CD4-positive, alpha-beta T cell (primary cell): Measurements from ENCODE around the gene CCDC183. TPM values are rescaled to one million over a fixed set of nuclear protein-coding genes. Genes with fewer than 3 reads are reported as not detected.

Experiments
- ATAC-seq: fragments of 200-7000 bp; cut with Tn5 transposase; one replicate; pipeline ENCODE4 v1.10.0; 2022; ENCODE audit warnings: mild to moderate bottlenecking; ENCODE audit not compliant: poor library complexity
- CTCF ChIA-PET: fragments of 350-600 bp; sonication (Branson Sonifier 250); formaldehyde crosslinking; loops from one replicate; lab custom pipeline; 2021; ENCODE audit warnings: antibody characterized with exemption, inconsistent platforms; lab: Charles Lee
- POLR2A ChIA-PET: fragments of 350-600 bp; sonication (Branson Sonifier 250); formaldehyde crosslinking; loops from one replicate; lab custom pipeline; 2021; ENCODE audit warnings: antibody characterized with exemption, inconsistent platforms; lab: Charles Lee
- DNase-seq, 14 experiments: peaks; one replicate each; pipeline ENCODE4 v3.0.0-alpha.2; 2013 to 2020; ENCODE audit warnings: mixed read lengths in 2 of 14
- H3K27ac ChIP-seq, 2 donors: one replicate each; pipeline versions ENCODE4 v1.5.1 to v1.7.0; 2013; ENCODE audit warnings: low read length in 2 of 2, low read depth in 1 of 2, mild to moderate bottlenecking in 1 of 2
- H3K27me3 ChIP-seq, 2 experiments: 1 replicate in 1 of 2; 2 replicates in 1 of 2; pipeline versions ENCODE4 v1.6.1 to v1.7.0; 2013; ENCODE audit warnings: low read length in 2 of 2, control low read depth in 1 of 2, mild to moderate bottlenecking in 1 of 2, moderate library complexity in 1 of 2; ENCODE audit not compliant: insufficient read depth in 2 of 2, control insufficient read depth in 1 of 2
- H3K36me3 ChIP-seq: one replicate; pipeline ENCODE4 v1.6.1; 2013; ENCODE audit warnings: low read length, control low read depth; ENCODE audit not compliant: insufficient read depth
- H3K4me1 ChIP-seq: one replicate; pipeline ENCODE4 v1.6.1; 2013; ENCODE audit warnings: low read length, control low read depth; ENCODE audit not compliant: insufficient read depth
- H3K4me3 ChIP-seq: one replicate; pipeline ENCODE4 v1.5.1; 2013; ENCODE audit warnings: mild to moderate bottlenecking, low read length, moderate library complexity
- H3K9me3 ChIP-seq, 2 experiments: 1 replicate in 1 of 2; 2 replicates in 1 of 2; pipeline versions ENCODE4 v1.6.1 to v1.7.0; 2013; ENCODE audit warnings: low read length in 2 of 2, mild to moderate bottlenecking in 2 of 2, control low read depth in 1 of 2, moderate library complexity in 1 of 2; ENCODE audit not compliant: control insufficient read depth in 1 of 2, insufficient read depth in 1 of 2
- H3K27ac Mint-ChIP-seq: one replicate; pipeline ENCODE4 v1.8.0; 2020; ENCODE audit warnings: mixed read lengths
- H3K27me3 Mint-ChIP-seq: one replicate; pipeline ENCODE4 v1.8.0; 2021; ENCODE audit warnings: mixed read lengths
- H3K36me3 Mint-ChIP-seq: one replicate; pipeline ENCODE4 v1.8.0; 2021; ENCODE audit warnings: low read depth, mixed read lengths
- H3K4me1 Mint-ChIP-seq: one replicate; pipeline ENCODE4 v1.8.0; 2021; ENCODE audit warnings: low read depth, mixed read lengths
- H3K4me3 Mint-ChIP-seq: one replicate; pipeline ENCODE4 v1.8.0; 2020; ENCODE audit warnings: mild to moderate bottlenecking, mixed read lengths
- H3K9me3 Mint-ChIP-seq: one replicate; pipeline ENCODE4 v1.8.0; 2020; ENCODE audit warnings: mixed read lengths
- intact Hi-C, 2 experiments: fragments of 100-400 bp; cut with DNase I in 1 of 2; cut with micrococcal nuclease in 1 of 2; formaldehyde crosslinking; loops; one replicate each; pipeline versions ENCODE4 v1.15.1 to v1.9.0; 2023 to 2025; cut with DNase I, micrococcal nuclease
- total RNA-seq, 174 experiments: library from RNA in 2 of 174; stranded (reverse) in 2 of 174; gene quantifications; one replicate each; pipeline ENCODE4 v1.2.3 and lab custom pipeline; 2021 to 2026
- TF ChIP-seq, protein P1 (sequence below): fragments of 200-600 bp; IDR thresholded peaks from one replicate; pipeline ENCODE4 v1.8.0; 2022; ENCODE audit warnings: antibody characterized with exemption, mild to moderate bottlenecking

The CCDC183 gene
- total RNA-seq, 2 experiments from 2014 or later, result 3.0 to 4.6 TPM

DNA sequence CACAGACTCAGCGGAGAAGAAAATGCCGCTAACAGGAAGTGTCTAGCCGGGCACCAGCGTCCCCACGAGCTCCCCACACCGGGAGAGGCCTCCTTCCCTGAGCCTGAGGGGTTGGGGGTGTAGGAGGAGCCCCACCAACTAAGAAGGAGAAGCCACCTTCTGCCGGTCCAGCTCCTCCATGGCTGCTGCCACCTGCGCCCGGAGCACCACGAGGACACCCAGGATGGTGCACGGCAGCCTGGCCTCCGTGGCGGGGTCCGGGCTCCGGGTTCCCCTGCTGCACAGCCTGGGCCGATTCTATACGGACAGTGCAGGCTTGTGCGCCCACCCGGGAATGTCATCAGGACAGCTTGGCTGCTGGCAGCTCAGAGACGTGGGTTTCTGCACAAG, 38.4 kb upstream of the CCDC183 start:
- no peak overlapping the region for H3K4me3 Mint-ChIP-seq
- no peaks in the 10 kb centered on the region for H3K36me3 Mint-ChIP-seq
- POLR2A ChIA-PET, result no interaction called here
- H3K27ac ChIP-seq, result no peak overlapping the region
- no peaks in the 10 kb centered on the region for H3K4me1 Mint-ChIP-seq
- CTCF ChIA-PET, result interaction anchor here (1.2 kb wide), 1 partner anchor 271 kb away, joined by 3 read pairs; no protein-coding TSS in a partner anchor
- H3K27ac Mint-ChIP-seq, result no peak overlapping the region
- intact Hi-C loops, result no loop called here
- H3K27me3 ChIP-seq, result peaks cover 0 to 3% of the 10 kb centered on the region in 2 experiments
- no peaks in the 10 kb centered on the region for H3K4me1 ChIP-seq
- DNase-seq, result peak in 2 of 14 experiments; percentile 2 to 14
- ATAC-seq, result no peak
- no peak overlapping the region for H3K4me3 ChIP-seq
- no peaks in the 10 kb centered on the region for H3K9me3 Mint-ChIP-seq
- TF ChIP-seq, protein P1, sequence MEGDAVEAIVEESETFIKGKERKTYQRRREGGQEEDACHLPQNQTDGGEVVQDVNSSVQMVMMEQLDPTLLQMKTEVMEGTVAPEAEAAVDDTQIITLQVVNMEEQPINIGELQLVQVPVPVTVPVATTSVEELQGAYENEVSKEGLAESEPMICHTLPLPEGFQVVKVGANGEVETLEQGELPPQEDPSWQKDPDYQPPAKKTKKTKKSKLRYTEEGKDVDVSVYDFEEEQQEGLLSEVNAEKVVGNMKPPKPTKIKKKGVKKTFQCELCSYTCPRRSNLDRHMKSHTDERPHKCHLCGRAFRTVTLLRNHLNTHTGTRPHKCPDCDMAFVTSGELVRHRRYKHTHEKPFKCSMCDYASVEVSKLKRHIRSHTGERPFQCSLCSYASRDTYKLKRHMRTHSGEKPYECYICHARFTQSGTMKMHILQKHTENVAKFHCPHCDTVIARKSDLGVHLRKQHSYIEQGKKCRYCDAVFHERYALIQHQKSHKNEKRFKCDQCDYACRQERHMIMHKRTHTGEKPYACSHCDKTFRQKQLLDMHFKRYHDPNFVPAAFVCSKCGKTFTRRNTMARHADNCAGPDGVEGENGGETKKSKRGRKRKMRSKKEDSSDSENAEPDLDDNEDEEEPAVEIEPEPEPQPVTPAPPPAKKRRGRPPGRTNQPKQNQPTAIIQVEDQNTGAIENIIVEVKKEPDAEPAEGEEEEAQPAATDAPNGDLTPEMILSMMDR, result no peak
- no peaks in the 10 kb centered on the region for H3K36me3 ChIP-seq
- H3K9me3 ChIP-seq, result peaks cover 4 to 51% of the 10 kb centered on the region in 2 experiments
- peaks cover 24% of the 10 kb centered on the region for H3K27me3 Mint-ChIP-seq

DNA sequence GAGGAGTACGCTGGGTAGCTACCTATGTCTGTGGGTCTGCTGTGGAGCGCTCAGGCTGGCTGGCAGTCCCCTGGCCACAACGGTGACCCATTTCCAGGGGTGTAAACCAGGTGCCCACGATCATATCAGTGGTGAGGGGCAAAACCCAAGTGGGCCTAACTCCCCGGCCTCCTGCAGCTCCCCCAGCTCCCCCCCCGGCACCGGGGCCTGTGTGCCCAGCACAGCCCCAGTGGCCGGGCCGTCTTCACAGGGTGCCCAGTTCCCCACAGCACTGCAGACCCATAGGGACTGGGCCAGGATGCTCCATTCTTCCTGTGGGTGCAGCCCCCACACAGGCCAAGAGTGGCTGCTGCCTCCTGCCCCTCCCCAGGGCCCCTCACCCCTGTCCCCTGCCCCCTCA, 37.1 kb upstream of the CCDC183 start:
- TF ChIP-seq, protein P1, result no peak
- Mint-ChIP-seq H3K9me3 (no peaks in the 10 kb centered on the region), H3K27me3 (peaks cover 22% of the 10 kb centered on the region), H3K4me1 (no peaks in the 10 kb centered on the region), H3K36me3 (no peaks in the 10 kb centered on the region), H3K4me3 (no peak overlapping the region), H3K27ac (no peak overlapping the region)
- H3K27ac ChIP-seq, result no peak overlapping the region
- peaks cover 0 to 39% of the 10 kb centered on the region in 2 experiments for H3K9me3 ChIP-seq
- ATAC-seq (no peak), DNase-seq (no peak)
- H3K4me3 ChIP-seq, result no peak overlapping the region
- POLR2A ChIA-PET, result no interaction called here
- no peaks in the 10 kb centered on the region for H3K4me1 ChIP-seq
- H3K27me3 ChIP-seq, result peaks cover 0 to 8% of the 10 kb centered on the region in 2 experiments
- H3K36me3 ChIP-seq, result no peaks in the 10 kb centered on the region
- intact Hi-C loops, result no loop called here
- CTCF ChIA-PET, result interaction anchor here (0.7 kb wide), 1 partner anchor 102 kb away, joined by 3 read pairs; no protein-coding TSS in a partner anchor

DNA sequence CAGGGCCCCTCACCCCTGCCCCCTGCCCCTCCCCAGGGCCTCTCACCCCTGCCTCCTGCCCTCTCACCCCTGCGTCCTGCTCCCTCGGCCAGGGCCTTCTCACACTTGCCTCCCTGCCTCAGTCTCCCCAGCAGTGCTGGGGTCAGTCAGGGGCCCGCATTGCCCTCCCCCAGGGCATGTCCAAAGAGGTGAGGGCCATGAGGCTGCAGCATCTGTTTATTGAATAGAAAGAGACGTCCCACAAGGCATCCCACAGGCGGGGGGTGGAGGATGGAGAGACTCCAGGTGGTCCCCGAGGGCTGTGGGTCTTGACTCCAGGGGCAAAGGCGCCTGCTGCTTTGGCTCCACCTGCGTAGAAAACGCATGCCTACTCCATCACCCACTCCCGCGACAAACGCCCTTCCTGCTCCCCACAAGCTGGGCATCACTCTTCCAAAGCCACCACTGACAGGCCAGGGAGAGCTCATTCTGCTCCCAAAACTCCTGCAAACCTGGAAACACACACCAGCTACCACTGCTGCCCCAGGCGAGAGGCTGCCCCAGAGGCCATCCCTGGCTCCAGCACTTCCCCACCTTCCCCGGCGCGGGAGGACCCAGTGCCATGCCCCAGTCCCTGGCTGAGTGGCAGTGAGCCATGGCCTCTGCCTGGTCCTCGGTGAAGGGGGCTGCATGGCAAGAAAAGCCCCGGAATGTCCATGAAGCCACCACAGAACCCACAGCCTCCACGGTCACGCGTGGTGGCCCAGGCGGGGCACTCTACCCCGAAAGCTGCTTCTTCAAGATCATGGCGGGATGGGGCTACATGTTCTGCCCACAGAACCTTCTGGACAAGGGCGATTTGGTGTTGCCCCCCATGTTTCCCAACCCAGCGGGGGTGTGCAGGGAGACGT, 36.5 kb upstream of the CCDC183 start:
- ChIA-PET CTCF (no interaction called here), POLR2A (no interaction called here)
- Mint-ChIP-seq H3K27me3 (peaks cover 22% of the 10 kb centered on the region), H3K4me1 (no peaks in the 10 kb centered on the region), H3K9me3 (no peaks in the 10 kb centered on the region), H3K4me3 (no peak overlapping the region), H3K36me3 (no peaks in the 10 kb centered on the region), H3K27ac (no peak overlapping the region)
- ATAC-seq (no peak), DNase-seq (peak in 1 of 14 experiments; percentile 16)
- H3K27me3 ChIP-seq, result peaks cover 3 to 8% of the 10 kb centered on the region in 2 experiments
- TF ChIP-seq, protein P1, result no peak
- H3K27ac ChIP-seq, result no peak overlapping the region
- no peaks in the 10 kb centered on the region for H3K36me3 ChIP-seq
- peaks cover 0 to 33% of the 10 kb centered on the region in 2 experiments for H3K9me3 ChIP-seq
- intact Hi-C loops, result no loop called here
- no peaks in the 10 kb centered on the region for H3K4me1 ChIP-seq
- H3K4me3 ChIP-seq, result no peak overlapping the region
